ENCODE measurements around the gene CYFIP2. TPM values are rescaled to one million over a fixed set of nuclear protein-coding genes. Genes with fewer than 3 reads are reported as not detected.

The CYFIP2 gene
- total RNA-seq, 2 donors from 2014 or later = 269 to 291 TPM

GRCh38 chr5:157288405-157289163 is 22.7 kb downstream of the CYFIP2 start:
- no peak overlapping the region for H3K4me3 Mint-ChIP-seq
- ATAC-seq (replicated peaks) = no peak
- H3K9me3 Mint-ChIP-seq = no peaks in the 10 kb centered on the region
- H3K4me1 Mint-ChIP-seq = peaks cover 49% of the 10 kb centered on the region
- H3K27ac Mint-ChIP-seq = peak overlapping the region; percentile 75
- H3K36me3 Mint-ChIP-seq (ENCODE audit: low read depth) = peaks cover 90% of the 10 kb centered on the region
- no peaks in the 10 kb centered on the region for H3K27me3 Mint-ChIP-seq

GRCh38 chr5:157289164-157289819 is 23.4 kb downstream of the CYFIP2 start:
- Mint-ChIP-seq H3K4me3 (peak overlapping the region; percentile 27), H3K27me3 (no peaks in the 10 kb centered on the region), H3K9me3 (no peaks in the 10 kb centered on the region), H3K4me1 (peaks cover 43% of the 10 kb centered on the region), H3K27ac (peak overlapping the region; percentile 75), H3K36me3 (ENCODE audit: low read depth) (peaks cover 96% of the 10 kb centered on the region)
- ATAC-seq (replicated peaks) = no peak

GRCh38 chr5:157290156-157290980 is 24.4 kb downstream of the CYFIP2 start:
- peak; percentile 74 for ATAC-seq (replicated peaks)
- H3K4me3 Mint-ChIP-seq = peak overlapping the region; percentile 27

GRCh38 chr5:157290981-157291711 is 25.2 kb downstream of the CYFIP2 start:
- peaks cover 43% of the 10 kb centered on the region for H3K4me1 Mint-ChIP-seq
- H3K36me3 Mint-ChIP-seq (ENCODE audit: low read depth) = peaks cover 98% of the 10 kb centered on the region
- H3K27ac Mint-ChIP-seq = peak overlapping the region; percentile 75
- peak; percentile 68 for ATAC-seq (replicated peaks)
- no peaks in the 10 kb centered on the region for H3K9me3 Mint-ChIP-seq
- no peaks in the 10 kb centered on the region for H3K27me3 Mint-ChIP-seq
- H3K4me3 Mint-ChIP-seq = peak overlapping the region; percentile 27

More at GRCh38 chr5:157290156-157290980, 24.4 kb downstream of the CYFIP2 start:
- Mint-ChIP-seq H3K27ac (peak overlapping the region; percentile 75), H3K36me3 (ENCODE audit: low read depth) (peaks cover 96% of the 10 kb centered on the region), H3K4me1 (peaks cover 38% of the 10 kb centered on the region), H3K27me3 (no peaks in the 10 kb centered on the region), H3K9me3 (no peaks in the 10 kb centered on the region)

GRCh38 chr5:157292599-157292998 is 26.7 kb downstream of the CYFIP2 start:
- no peak overlapping the region for H3K27ac Mint-ChIP-seq
- H3K9me3 Mint-ChIP-seq = no peaks in the 10 kb centered on the region
- ATAC-seq (replicated peaks) = no peak

GRCh38 chr5:157294407-157295091 is 28.6 kb downstream of the CYFIP2 start:
- peaks cover 100% of the 10 kb centered on the region for H3K36me3 Mint-ChIP-seq (ENCODE audit: low read depth)
- ATAC-seq (replicated peaks) = no peak
- H3K27me3 Mint-ChIP-seq = no peaks in the 10 kb centered on the region
- H3K4me3 Mint-ChIP-seq = no peak overlapping the region
- no peaks in the 10 kb centered on the region for H3K9me3 Mint-ChIP-seq
- H3K4me1 Mint-ChIP-seq = peaks cover 25% of the 10 kb centered on the region
- H3K27ac Mint-ChIP-seq = peak overlapping the region; percentile 69

More at GRCh38 chr5:157292599-157292998, 26.7 kb downstream of the CYFIP2 start:
- peaks cover 38% of the 10 kb centered on the region for H3K4me1 Mint-ChIP-seq
- H3K4me3 Mint-ChIP-seq = no peak overlapping the region
- peaks cover 100% of the 10 kb centered on the region for H3K36me3 Mint-ChIP-seq (ENCODE audit: low read depth)
- H3K27me3 Mint-ChIP-seq = no peaks in the 10 kb centered on the region

GRCh38 chr5:157295247-157295646 is 29.3 kb downstream of the CYFIP2 start:
- Mint-ChIP-seq H3K9me3 (no peaks in the 10 kb centered on the region), H3K27ac (peak overlapping the region; percentile 71), H3K27me3 (no peaks in the 10 kb centered on the region), H3K4me3 (no peak overlapping the region), H3K36me3 (ENCODE audit: low read depth) (peaks cover 100% of the 10 kb centered on the region), H3K4me1 (peaks cover 18% of the 10 kb centered on the region)
- ATAC-seq (replicated peaks) = no peak

- peaks cover 17% of the 10 kb centered on the region for H3K4me1 Mint-ChIP-seq
- no peak for ATAC-seq (replicated peaks)
Measured at GRCh38 chr5:157300564-157300963, 34.6 kb downstream of the CYFIP2 start.

GRCh38 chr5:157301066-157301465 is 35.1 kb downstream of the CYFIP2 start:
- no peak overlapping the region for H3K4me3 Mint-ChIP-seq
- H3K9me3 Mint-ChIP-seq = no peaks in the 10 kb centered on the region
- H3K36me3 Mint-ChIP-seq (ENCODE audit: low read depth) = peaks cover 100% of the 10 kb centered on the region
- ATAC-seq (replicated peaks) = peak; percentile 55
- H3K4me1 Mint-ChIP-seq = peaks cover 19% of the 10 kb centered on the region
- H3K27ac Mint-ChIP-seq = peak overlapping the region; percentile 93
- no peaks in the 10 kb centered on the region for H3K27me3 Mint-ChIP-seq

More at GRCh38 chr5:157300564-157300963, 34.6 kb downstream of the CYFIP2 start:
- no peaks in the 10 kb centered on the region for H3K9me3 Mint-ChIP-seq
- H3K4me3 Mint-ChIP-seq = no peak overlapping the region
- peak overlapping the region; percentile 93 for H3K27ac Mint-ChIP-seq
- no peaks in the 10 kb centered on the region for H3K27me3 Mint-ChIP-seq
- peaks cover 100% of the 10 kb centered on the region for H3K36me3 Mint-ChIP-seq (ENCODE audit: low read depth)

GRCh38 chr5:157303023-157303422 is 37.1 kb downstream of the CYFIP2 start:
- H3K9me3 Mint-ChIP-seq = no peaks in the 10 kb centered on the region
- H3K36me3 Mint-ChIP-seq (ENCODE audit: low read depth) = peaks cover 100% of the 10 kb centered on the region
- peaks cover 32% of the 10 kb centered on the region for H3K4me1 Mint-ChIP-seq
- no peak overlapping the region for H3K4me3 Mint-ChIP-seq
- H3K27ac Mint-ChIP-seq = peak overlapping the region; percentile 93
- ATAC-seq (replicated peaks) = no peak
- H3K27me3 Mint-ChIP-seq = no peaks in the 10 kb centered on the region

GRCh38 chr5:157303667-157304327 is 37.9 kb downstream of the CYFIP2 start:
- peaks cover 99% of the 10 kb centered on the region for H3K36me3 Mint-ChIP-seq (ENCODE audit: low read depth)
- H3K27me3 Mint-ChIP-seq = no peaks in the 10 kb centered on the region
- no peak overlapping the region for H3K4me3 Mint-ChIP-seq
- H3K4me1 Mint-ChIP-seq = peaks cover 32% of the 10 kb centered on the region
- peak; percentile 51 for ATAC-seq (replicated peaks)
- peak overlapping the region; percentile 93 for H3K27ac Mint-ChIP-seq
- no peaks in the 10 kb centered on the region for H3K9me3 Mint-ChIP-seq

- Mint-ChIP-seq H3K4me1 (peaks cover 32% of the 10 kb centered on the region), H3K9me3 (no peaks in the 10 kb centered on the region), H3K27me3 (no peaks in the 10 kb centered on the region), H3K4me3 (peak overlapping the region; percentile 69), H3K36me3 (ENCODE audit: low read depth) (peaks cover 99% of the 10 kb centered on the region), H3K27ac (peak overlapping the region; percentile 93)
- ATAC-seq (replicated peaks) = no peak
Measured at GRCh38 chr5:157306081-157306480, 40.2 kb downstream of the CYFIP2 start.
